NOMO-1 treated with DMSO at 0.1 percent for 48 hours (cell line): ENCODE data around the gene LRFN3.
"Not testable (repeated sequence)": the region's sequence is repeated elsewhere in the genome, so short reads cannot be mapped to it uniquely, and the experiment has no call there.

Source experiments
- DNase-seq: peaks from one replicate; lab custom pipeline; 2025; ENCODE audit not compliant: unreplicated experiment; lab: John Stamatoyannopoulos, UW

Gene LRFN3

DNA sequence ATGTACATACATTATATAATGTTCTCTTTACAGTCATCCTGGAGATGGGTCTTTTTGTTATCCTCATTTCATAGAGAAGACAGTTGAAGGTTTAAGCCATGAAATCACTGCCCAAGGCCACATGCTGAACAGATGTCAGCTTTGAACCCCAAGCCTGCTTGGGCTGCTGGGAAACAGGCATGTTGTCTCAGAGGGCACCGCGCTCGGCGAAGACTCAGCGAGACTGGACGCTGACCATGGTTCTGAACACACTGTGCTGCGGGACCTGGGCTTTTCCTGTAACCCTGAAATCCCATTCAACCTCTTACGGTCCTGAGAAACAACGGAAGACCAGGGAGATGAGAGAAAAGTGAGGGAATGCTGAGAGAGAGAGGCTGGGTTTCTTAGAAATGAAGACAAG is 27.3 kb downstream of the LRFN3 start:
- peak; percentile 26 for DNase-seq

DNA sequence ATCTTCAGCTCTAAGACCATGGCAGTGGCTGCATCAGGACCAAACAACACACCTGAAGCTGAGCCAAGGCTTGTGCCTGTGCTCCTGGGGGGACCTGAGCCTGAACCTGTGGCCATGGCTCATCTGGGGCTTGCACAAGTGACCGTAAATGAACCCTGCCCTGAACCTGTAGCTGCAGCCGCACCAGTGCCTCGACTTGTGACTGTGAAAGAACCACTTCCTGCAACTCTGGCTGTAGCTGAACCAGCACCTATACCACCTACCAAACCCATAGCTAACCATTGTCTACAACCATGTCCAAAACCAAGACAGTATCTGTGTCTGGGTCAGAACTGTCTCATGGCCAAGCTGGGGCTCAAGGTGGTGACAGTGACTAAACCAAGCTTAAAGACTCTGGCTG is 30.6 kb downstream of the LRFN3 start:
- DNase-seq: no peak

DNA sequence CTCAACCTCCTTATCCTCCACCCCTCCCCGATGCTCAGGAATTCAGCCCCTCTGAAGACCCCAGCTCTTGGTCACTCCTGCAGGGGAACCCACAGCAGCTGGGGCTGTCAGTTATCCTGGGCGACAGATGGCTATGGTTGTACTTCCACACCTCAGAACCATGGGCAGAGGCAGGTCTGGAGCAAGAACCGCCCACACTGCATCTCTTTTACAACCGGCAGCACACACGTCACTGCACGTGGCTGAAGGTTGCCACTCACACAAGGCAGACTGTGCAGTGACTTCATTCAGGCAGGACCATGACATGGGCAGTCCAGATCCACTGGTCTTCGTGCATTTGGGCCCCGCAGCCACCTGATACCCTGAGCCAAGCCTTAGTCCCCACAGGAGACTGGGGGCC is 37.3 kb downstream of the LRFN3 start:
- no peak for DNase-seq

DNA sequence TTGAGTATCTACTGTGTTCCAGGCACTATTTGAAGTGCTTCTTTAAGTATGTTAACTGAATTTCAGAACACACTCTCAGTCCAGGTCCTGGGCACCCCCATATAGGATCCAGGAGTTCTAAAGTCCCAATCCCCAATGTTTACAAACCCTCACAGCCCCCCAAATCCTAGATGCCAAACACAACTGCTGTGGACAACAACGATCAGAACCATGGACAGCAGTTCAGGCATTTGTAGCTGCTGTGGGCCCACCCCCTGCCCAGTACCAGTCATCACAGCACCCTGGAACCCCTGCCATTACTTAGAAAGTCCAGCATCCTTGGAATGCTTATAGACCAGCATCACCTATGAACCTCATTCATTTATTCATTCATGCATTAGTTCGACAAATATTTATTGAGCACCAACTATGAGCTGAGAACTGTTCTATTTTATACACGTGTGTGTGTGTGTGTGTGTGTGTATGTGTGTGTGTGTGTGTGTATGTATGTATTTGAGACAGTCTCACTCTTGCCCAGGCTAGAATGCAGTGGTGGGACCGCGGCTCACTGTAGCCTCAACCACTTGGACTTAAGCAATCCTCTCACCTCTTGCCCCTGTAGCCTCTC is 39.5 kb downstream of the LRFN3 start:
- no peak for DNase-seq

DNA sequence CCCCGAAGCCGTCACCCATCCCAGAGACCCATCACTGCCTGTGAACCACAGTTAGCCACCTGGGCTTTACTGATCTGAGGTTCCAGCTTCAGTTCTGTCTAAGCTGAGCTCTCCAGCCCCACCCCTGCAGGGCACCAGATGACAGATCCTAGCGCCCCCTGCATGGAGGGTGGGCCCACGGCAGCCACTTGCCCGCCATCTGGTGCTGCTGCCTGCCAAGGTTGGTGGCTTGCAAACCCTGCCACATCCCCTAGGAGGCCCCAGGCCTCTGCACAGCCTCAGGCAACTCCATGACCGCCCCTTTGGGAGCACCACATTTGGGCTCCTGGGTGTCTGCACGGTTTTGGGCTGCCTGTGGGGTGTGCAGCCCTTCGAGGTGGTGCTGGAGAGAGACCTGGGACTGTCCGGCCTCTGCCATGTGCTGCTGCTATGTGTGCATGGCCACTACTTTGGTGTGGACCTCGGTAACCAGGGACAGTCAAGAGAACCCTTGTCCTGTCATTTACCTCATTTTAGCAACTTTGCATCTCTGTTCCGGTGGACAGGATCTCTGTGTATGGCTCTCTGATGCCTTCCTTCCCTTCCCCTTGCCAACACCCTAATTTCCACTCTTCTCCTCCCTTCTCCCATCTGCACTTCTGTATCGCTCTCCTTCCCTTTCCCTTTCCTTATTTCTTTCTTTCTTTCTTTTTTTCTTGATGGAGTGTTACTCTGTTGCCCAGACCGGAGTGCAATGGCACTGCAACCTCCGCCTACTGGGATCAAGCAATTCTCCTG is 41.5 kb downstream of the LRFN3 start:
- DNase-seq: peak; percentile 11

DNA sequence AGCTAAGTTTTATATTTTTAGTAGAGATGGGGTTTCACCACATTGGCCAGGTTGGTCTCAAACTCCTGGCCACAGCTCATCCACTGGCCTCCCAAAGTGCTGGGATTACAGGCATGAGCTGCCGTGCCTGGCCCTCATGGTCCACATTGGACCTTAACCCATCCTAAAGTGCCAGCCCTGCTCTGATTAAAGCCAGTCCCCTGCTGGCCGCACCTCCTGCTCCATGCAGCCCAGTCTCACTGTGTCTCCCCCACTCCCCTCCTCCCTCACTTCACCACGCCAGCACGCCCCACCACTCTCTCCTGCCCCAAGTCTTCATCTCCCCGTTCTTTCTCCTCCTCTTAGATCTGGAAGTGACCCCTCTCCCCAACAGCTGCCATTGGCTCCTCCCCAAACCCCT is 42.1 kb downstream of the LRFN3 start:
- no peak for DNase-seq

DNA sequence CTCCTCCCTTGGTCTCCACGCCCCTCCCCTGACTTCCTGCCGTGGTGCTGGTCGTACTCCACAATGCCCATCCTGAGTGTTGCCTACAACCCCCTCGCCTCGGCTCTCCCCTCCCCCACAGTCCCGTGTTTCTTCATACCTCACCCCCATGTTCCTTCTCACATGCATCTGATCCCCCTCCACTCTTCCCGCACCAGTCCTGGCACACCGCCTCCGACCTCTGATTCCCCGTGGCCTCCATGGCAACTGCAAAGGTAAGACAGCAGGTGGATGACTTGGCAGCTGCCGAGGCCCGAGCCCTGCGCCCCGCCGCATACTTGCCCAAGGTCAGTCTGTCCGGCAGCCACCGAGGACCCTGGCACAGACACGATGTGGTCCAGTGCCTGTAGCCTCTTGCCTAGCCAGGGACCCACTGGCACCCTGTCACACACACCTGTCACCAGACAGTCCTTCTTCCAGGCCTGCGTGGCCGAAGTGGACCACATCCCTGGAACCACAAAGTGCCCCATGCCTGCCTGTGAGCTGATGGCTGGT is 42.7 kb downstream of the LRFN3 start:
- DNase-seq: no peak

DNA sequence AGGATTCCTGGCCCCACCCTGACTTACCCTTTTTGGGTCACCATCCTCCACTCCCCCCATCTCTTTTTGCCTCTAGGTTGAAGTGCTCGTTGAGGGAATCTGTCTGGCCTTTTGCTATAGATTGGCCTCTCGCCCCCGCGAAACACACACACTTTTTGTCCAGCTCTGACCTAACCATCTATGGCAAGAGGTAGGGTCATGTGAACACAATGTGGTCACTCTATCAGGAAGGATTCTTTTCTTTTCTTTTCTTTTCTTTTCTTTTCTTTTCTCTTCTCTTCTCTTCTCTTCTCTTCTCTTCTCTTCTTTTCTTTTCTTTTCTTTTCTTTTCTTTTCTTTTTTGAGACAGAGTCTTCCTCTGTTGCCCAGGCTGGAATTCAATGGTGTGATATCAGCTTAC is 44.8 kb downstream of the LRFN3 start:
- DNase-seq: not testable (repeated sequence)

DNA sequence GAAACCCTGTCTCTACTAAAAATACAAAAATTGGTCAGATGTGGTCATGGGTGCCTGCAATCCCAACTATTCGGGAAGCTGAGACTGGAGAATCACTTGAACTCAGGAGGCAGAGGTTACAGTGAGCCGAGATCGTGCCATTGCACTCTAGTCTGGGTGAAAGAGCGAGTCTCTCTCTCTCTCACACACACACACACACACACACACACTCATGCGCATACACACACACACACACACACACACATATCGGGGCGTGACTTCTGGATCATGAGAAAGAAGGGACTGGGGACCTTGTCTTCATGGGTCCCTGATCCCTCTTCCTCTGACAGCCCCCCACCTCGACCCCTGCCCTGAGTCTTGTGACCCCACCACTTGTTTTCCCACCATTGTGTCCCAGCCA is 47.0 kb downstream of the LRFN3 start:
- no peak for DNase-seq

DNA sequence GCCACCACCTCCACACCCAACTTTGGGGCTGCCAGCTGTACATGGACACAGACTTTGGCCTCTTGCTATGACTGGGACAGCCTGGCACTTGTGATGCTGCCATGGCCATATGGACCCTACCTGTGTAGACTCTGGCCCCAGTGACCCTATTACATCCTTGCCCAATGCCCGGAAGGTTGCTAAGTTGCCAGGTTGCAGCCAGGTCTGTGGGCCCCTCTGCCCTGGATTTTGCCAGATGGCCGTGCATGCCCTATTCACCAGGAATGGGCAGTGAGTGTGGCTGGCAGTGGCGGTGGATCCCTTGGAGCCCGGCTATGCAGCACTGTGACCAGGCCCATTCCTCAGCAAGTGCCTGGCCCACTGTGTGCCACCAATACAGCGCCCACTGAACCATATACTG is 49.9 kb downstream of the LRFN3 start:
- no peak for DNase-seq

DNA sequence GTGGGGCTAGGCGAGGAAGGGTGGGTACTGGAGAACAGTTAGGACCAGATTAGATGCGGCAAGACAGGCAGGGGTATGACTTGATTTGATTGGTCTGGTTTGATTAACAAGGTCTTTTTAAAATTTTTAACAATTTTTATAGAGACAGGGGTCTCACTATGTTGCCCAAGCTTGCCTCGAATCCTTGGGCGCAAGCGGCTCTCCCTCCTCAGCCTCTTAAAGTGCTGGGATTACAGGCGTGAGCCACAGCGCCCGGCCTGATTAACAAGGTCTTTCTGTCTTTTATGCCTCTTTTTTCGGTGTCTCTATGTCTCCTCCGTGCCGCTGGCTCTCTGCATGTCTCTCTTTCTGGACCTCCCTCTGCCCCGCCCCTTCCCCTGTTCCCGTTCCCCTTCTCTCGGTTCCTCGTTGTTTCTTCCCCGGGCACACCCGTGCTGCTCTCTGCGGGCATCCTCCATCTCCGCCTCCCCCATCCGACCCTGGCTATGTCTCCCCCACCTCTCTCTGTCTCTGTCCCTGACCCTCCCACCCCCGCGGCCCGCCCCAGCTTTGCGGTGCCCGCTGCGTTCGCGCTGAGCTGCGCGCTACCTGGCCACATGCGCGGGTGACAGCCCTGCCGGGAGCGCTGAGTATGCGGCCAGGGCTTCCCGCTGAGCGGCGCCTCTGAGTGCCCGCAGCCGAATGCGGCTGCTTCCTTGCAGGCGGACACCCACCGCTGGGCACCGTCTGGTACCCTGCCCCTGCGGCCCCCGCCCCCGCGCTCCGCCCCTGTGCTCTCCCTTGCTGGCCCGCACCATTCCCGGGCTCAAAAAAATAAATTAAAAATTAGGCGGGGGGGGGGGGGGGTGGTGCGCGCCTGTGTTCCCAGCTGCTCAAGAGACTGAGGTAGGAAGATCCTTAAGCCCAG is 50.7 kb downstream of the LRFN3 start:
- DNase-seq: peak; percentile 75

DNA sequence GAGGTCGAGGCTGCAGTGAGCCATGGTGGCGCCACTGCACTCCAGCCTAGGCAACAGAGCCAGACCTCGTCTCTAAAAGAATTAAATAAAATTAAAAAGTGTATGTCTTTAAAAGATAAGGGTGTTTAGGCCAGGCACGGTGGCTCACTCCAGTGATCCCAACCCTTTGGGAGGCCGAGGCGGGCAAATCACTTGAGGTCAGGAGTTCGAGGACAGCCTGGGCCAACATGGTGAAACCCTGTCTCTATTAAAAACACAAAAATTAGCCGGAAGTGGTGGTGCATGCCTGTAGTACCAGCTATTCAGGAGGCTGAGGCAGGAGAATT is 51.4 kb downstream of the LRFN3 start:
- no peak for DNase-seq

DNA sequence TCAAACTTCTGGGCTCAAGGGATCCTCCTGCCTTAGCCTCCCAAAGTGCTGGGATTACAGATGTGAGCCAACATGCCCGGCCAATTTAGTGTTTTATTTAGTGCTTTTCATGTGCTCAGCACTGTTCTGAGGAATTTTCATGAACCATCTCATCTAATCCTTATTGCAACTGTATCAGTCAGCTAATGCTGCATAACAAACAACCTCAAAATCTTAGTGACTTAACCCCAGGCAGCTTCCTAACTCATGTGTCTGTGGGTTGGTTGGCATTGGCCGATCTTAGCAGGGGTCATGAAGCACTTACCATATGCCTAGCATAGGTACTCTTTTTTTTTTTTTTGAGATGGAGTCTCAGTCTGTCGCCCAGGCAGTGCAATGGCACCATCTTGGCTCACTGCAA is 52.6 kb downstream of the LRFN3 start:
- no peak for DNase-seq

DNA sequence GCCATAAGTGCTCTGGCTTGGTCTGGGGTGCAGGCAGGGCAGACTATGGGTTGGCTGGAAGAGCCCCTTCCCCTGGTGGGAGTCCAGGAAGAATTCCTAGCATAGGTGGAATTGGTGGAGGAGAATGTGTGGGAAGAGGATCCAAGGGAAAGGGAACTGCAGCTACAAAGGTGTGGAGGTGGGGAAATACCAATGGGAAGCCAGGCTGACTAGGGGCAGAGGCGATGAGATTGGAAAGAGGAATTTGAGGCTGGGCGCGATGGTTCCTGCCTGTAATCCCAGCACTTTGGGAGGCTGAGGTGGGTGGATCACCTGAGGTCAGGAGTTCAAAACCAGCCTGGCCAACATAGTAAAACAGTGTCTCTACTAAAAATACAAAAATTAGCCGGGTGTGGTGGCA is 54.0 kb downstream of the LRFN3 start:
- no peak for DNase-seq

DNA sequence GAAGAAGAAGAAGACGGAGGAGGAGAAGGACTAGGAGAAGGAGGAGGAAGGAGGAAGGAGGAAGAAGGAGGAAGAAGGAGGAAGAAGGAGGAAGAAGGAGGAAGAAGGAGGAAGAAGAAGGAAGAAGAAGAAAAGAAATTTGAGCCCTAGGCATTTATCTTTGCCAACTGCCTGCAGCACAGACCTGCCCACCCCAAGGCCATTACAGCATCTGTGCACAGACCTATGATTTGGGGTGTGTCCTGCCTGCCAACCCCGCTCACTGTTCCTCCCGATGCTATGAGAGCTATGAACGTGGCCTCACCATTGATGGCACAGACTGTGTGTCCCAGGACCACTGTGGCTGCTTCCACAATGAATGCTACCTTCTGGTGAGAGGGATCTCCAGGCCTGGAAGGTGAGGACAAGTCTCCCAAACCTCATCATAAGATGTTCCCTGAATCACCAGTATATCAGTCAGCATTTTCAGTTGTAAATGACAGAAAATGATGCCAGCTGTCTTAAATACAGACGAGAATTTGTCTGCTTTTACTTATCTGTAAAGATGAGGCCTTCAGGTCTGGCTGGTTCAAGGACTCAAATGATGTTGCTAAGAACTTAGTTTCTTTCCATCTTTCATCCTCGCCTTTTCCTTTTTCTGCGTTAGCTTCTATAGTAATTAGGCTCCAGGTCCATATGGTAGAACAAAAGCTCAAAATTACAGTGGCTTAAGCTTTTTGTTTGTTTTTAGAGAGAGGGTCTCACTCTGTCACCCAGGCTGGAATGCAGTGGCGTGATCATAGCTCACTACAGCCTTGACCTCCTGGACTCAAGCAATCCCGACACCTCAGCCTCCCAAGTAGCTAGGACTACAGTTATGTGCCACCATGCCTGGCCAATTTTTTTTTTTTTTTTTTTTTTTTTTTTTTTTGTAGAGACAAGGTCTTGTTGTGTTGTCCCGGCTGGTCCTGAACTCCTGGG is 54.9 kb downstream of the LRFN3 start:
- DNase-seq: no peak

DNA sequence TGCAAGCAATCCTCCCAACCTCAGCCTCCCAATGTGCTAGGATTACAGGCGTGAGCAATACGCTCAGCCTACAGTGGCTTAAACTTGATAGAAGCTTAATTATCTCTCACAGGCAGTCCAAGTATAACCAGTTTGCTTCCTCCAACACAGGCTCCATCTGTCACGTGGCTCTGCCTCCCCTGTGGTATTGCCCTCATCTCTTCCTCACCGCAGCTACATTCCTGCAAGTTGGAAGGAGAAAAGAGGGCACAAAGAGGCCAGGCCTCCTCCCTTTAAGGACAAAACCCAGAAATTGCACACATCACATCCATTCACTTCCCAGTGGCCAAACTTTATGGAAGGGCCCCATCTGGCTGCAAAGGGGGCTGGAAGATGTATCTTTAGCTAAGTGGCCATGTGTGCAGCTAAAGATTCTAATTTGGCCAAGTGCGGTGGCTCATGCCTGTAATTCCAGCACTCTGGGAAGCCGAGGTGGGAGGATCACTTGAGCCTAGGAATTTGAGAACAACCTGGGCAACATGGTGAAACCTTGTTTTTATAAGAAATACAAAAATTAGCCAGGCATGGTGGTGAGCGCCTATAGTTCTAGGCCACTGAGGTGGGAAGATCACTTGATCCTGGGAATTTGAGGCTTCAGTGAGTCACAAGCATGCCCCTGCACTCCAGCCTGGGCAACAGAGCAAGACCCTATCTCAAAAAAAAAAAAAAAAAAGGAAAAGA is 55.7 kb downstream of the LRFN3 start:
- DNase-seq: no peak

DNA sequence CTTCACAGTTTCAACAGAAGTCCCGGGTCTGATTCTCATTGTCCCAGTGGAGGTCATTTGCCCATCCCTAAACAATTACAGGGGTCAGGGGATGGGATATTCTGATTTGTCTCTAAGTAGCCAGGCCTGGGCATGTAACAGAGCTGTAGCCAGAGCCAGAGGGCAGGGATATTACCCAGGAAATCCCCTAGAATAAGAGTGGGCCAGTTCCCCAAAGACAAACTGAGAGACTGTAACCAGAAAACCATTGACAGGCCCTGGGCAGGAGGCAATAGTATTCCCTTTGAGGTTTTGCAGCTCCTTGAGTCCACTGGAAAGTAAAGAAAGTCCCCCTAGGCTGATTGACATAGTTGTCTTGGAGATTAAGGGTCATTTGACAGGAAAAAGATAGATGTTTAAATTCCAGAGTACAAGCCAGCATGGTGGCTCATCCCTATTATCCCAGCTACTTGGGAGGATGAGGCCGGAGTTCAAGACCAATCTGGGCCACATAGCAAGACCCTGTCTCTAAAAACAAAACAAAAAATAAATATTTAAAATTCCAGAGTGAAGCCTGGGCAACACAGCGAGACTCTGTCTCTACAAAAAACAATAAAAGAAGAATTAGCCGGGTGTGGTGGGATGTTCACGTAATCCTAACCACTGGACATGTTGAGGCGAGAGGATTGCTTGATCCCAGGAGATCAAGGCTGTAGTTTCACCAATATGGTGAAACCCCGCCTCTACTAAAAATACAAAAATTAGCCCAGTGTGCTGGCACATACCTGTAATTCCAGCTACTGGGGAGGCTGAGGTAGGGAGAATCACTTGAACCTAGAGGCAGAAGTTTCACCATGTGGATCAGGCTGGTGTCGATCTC is 57.0 kb downstream of the LRFN3 start:
- DNase-seq: no peak

DNA sequence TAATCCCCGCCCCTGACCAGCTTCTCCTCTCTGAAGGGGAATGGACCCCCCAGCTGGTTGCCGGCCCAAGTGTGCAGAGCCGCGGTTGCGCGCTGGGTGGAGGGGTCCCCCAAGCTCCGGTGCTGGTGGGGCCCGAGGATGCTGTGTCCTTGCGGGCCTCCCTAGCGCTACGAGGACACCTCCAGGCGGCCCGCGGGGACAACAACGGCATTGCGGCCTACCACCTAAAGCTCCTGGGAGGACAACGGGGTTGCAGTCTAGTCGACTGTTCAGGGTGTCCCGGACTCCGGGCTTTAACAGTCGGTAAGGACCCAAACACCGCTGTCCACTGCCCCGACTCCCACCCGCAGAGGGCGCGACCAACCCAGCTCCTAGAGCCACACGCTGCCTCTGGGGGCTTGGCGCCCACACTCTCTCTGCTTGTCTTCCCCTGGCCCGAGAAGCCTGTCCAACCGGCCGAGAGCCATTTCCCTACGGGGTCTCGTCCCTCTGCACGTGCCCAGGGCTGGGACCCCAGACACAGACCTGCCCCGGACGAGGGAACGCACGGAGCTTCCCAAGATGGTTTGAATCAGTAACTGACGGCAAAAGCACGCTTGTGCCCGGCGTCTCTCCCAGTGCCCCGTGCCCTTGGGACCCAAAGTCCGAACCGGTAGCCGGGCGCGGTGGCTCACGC is 57.9 kb downstream of the LRFN3 start:
- no peak for DNase-seq
